ENCODE data around the gene WDR45B. TPM values are rescaled to one million over a fixed set of nuclear protein-coding genes. Genes with fewer than 3 reads are reported as not detected.
A peak's percentile ranks its signal among the peaks of the same experiment; 100 is the strongest.

The WDR45B gene
- total and polyA plus RNA-seq, 10 donors = 30.9 to 80.2 (median 65.6) TPM

GRCh38 chr17:82567286-82567685 lies 81.0 kb downstream of the WDR45B start:
- Histone ChIP-seq H3K4me1 (peaks cover 0 to 18% (median 0%) of the 10 kb centered on the region in 6 donors), H3K36me3 (peaks cover 4 to 94% (median 58%) of the 10 kb centered on the region in 6 donors), H3K27me3 (replicated peaks in 1 of 7) (no peaks in the 10 kb centered on the region), H3K9me3 (no peaks in the 10 kb centered on the region), H3K4me3 (no peak overlapping the region), H3K27ac (no peak overlapping the region)
- DNase-seq = no peak
- intact Hi-C loops (cut with DNase I; ENCODE audit: low total_unique reads) = no loop called here
- TF ChIP-seq POLR2A (IDR thresholded peaks at IDR 0.05) (no peak), CTCF (IDR thresholded peaks at IDR 0.05 in 8 of 11, conservative IDR thresholded peaks at IDR 0.05 in 3 of 11) (no peak), POLR2AphosphoS5 (IDR thresholded peaks at IDR 0.05) (no peak)
- 89 to 97% (median 92%) methylated on average over 14 to 15 of the region's 15 CpGs for WGBS, 5 donors

GRCh38 chr17:82566129-82566960 lies 81.9 kb downstream of the WDR45B start:
- WGBS, 5 donors = 79 to 90% (median 86%) methylated on average over 18 of the region's 18 CpGs
- H3K4me3 ChIP-seq = no peak overlapping the region
- no peaks in the 10 kb centered on the region for H3K27me3 ChIP-seq (replicated peaks in 1 of 7)
- no peak overlapping the region for H3K27ac ChIP-seq
- TF ChIP-seq POLR2AphosphoS5 (IDR thresholded peaks at IDR 0.05) (peak in 1 of 3 donors; percentile 33), CTCF (IDR thresholded peaks at IDR 0.05 in 8 of 11, conservative IDR thresholded peaks at IDR 0.05 in 3 of 11) (no peak), POLR2A (IDR thresholded peaks at IDR 0.05) (no peak)
- H3K36me3 ChIP-seq = peaks cover 0 to 84% (median 50%) of the 10 kb centered on the region in 6 donors
- peaks cover 0 to 28% (median 0%) of the 10 kb centered on the region in 6 donors for H3K4me1 ChIP-seq
- H3K9me3 ChIP-seq = no peaks in the 10 kb centered on the region
- intact Hi-C loops (cut with DNase I; ENCODE audit: low total_unique reads) = no loop called here
- no peak for DNase-seq

DNA sequence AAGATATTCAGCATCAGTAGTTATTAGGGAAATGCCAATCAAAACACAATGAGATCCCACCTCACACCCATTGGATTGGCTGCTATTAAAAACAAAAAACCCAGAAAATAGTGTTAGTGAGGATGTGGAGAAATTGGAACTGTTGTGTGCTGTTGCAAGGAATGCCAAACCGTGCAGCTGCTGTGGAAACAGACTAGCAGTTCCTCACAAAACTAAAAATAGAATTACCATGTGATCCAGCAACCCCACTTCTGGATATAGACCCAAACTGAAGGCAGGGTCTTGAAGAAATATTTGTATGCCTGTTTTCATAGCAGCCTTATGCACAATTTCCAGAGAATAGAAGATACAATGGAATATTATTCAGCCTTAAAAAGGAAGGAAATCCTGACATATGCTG lies 82.7 kb downstream of the WDR45B start:
- intact Hi-C loops (cut with DNase I; ENCODE audit: low total_unique reads) = no loop called here
- H3K36me3 ChIP-seq = peaks cover 0 to 76% (median 42%) of the 10 kb centered on the region in 6 donors
- no peaks in the 10 kb centered on the region for H3K9me3 ChIP-seq
- no peak for DNase-seq
- no peaks in the 10 kb centered on the region for H3K27me3 ChIP-seq (replicated peaks in 1 of 7)
- no peak overlapping the region for H3K4me3 ChIP-seq
- peaks cover 0 to 36% (median 1%) of the 10 kb centered on the region in 6 donors for H3K4me1 ChIP-seq
- WGBS, 5 donors = 42 to 65% (median 46%) methylated on average over 1 of the region's 1 CpG
- TF ChIP-seq CTCF (IDR thresholded peaks at IDR 0.05 in 8 of 11, conservative IDR thresholded peaks at IDR 0.05 in 3 of 11) (no peak), POLR2A (IDR thresholded peaks at IDR 0.05) (no peak), POLR2AphosphoS5 (IDR thresholded peaks at IDR 0.05) (no peak)
- H3K27ac ChIP-seq = no peak overlapping the region

Small RNAs within 50 kb of the gene (microRNA-seq; reads per million reads assigned to microRNA genes)
- 0.35 to 0.85 (median 0.72) reads per million in 3 donors for gene MIR4525

Small RNAs within 50 kb of the gene (small RNA-seq; reads per million reads assigned to genes)
- 0 to 0.14 (median 0) reads per million in 4 donors for gene MIR4525

Other genes with a start within 250 kb of the WDR45B start
- 10 to 100 TPM; 62.3 to 88.0 (median 73.5) TPM for gene HEXD, start 230.1 kb downstream of the WDR45B start, total RNA-seq
- 100 to 1,000 TPM in 2 of 3 donors, 10 to 100 TPM in 1; 86.3 to 272 (median 257) TPM for gene HEXD, start 230.1 kb downstream of the WDR45B start, polyA plus RNA-seq
- gene OGFOD3, start 229.9 kb downstream of the WDR45B start, total RNA-seq = 10 to 100 TPM; 21.3 to 28.1 (median 23.1) TPM
- gene OGFOD3, start 229.9 kb downstream of the WDR45B start, polyA plus RNA-seq = 10 to 100 TPM; 10.3 to 17.9 (median 12.9) TPM
- 100 to 1,000 TPM; 225 to 333 (median 288) TPM for gene CYBC1, start 197.7 kb downstream of the WDR45B start, total RNA-seq
- gene CYBC1, start 197.7 kb downstream of the WDR45B start, polyA plus RNA-seq = 100 to 1,000 TPM; 105 to 192 (median 132) TPM
- 100 to 1,000 TPM in 3 of 7 donors, 10 to 100 TPM in 4; 59.5 to 127 (median 93.0) TPM for gene NARF, start 189.7 kb downstream of the WDR45B start, total RNA-seq
- gene NARF, start 189.7 kb downstream of the WDR45B start, polyA plus RNA-seq = 100 to 1,000 TPM in 2 of 3 donors, 10 to 100 TPM in 1; 75.7 to 117 (median 116) TPM
- gene FOXK2, start 128.7 kb downstream of the WDR45B start, total RNA-seq = 10 to 100 TPM; 39.9 to 55.1 (median 45.6) TPM
- 10 to 100 TPM; 10.4 to 16.7 (median 12.4) TPM for gene FOXK2, start 128.7 kb downstream of the WDR45B start, polyA plus RNA-seq
- gene RAB40B, start 50.3 kb upstream of the WDR45B start, total RNA-seq = 10 to 100 TPM in 2 of 7 donors, 1 to 10 TPM in 5; 4.1 to 13.6 (median 5.5) TPM
- 1 to 10 TPM; 5.3 to 8.6 (median 8.5) TPM for gene RAB40B, start 50.3 kb upstream of the WDR45B start, polyA plus RNA-seq
- 10 to 100 TPM; 16.3 to 35.1 (median 21.2) TPM for gene FN3KRP, start 68.3 kb upstream of the WDR45B start, total RNA-seq
- 10 to 100 TPM; 25.4 to 33.3 (median 27.4) TPM for gene FN3KRP, start 68.3 kb upstream of the WDR45B start, polyA plus RNA-seq
- 10 to 100 TPM in 2 of 7 donors, 1 to 10 TPM in 5; 1.4 to 14.1 (median 6.6) TPM for gene FN3K, start 87.2 kb upstream of the WDR45B start, total RNA-seq
- gene FN3K, start 87.2 kb upstream of the WDR45B start, polyA plus RNA-seq = 1 to 10 TPM; 1.7 to 3.4 (median 2.1) TPM
- gene TBCD, start 103.6 kb upstream of the WDR45B start, total RNA-seq = 100 to 1,000 TPM in 3 of 7 donors, 10 to 100 TPM in 4; 55.6 to 149 (median 84.5) TPM
- 100 to 1,000 TPM; 117 to 207 (median 195) TPM for gene TBCD, start 103.6 kb upstream of the WDR45B start, polyA plus RNA-seq
- gene ZNF750, start 191.6 kb upstream of the WDR45B start, total RNA-seq = under 1 TPM in 2 of 7 donors, not detected in 5; 0.12 to 0.13 TPM
- gene ZNF750, start 191.6 kb upstream of the WDR45B start, polyA plus RNA-seq = under 1 TPM; 0.05 to 0.16 (median 0.15) TPM

Data from spleen (tissue), 11 donors.